HG03571 (cell line): Measurements from ENCODE around the gene DIPK1B.

ENCODE experiments used
- ATAC-seq: cut with Tn5 transposase; IDR thresholded peaks from one replicate; pipeline ENCODE4 v1.9.1; 2021; ENCODE audit not compliant: unreplicated experiment

Gene DIPK1B

GRCh38 chr9:136673088-136673974, 39.0 kb upstream of the DIPK1B start:
- ATAC-seq = no peak

GRCh38 chr9:136673975-136674785, 38.2 kb upstream of the DIPK1B start:
- no peak for ATAC-seq

- ATAC-seq = no peak
Measured at GRCh38 chr9:136674786-136675349, 37.5 kb upstream of the DIPK1B start.

GRCh38 chr9:136675477-136676296, 36.7 kb upstream of the DIPK1B start:
- ATAC-seq = no peak

- ATAC-seq = no peak
Measured at GRCh38 chr9:136676297-136676794, 36.0 kb upstream of the DIPK1B start.

GRCh38 chr9:136676920-136677686, 35.3 kb upstream of the DIPK1B start:
- no peak for ATAC-seq

GRCh38 chr9:136678034-136678433, 34.3 kb upstream of the DIPK1B start:
- ATAC-seq = no peak

GRCh38 chr9:136678624-136679023, 33.7 kb upstream of the DIPK1B start:
- ATAC-seq = no peak

GRCh38 chr9:136679431-136679941, 32.9 kb upstream of the DIPK1B start:
- ATAC-seq = no peak

GRCh38 chr9:136681029-136681428, 31.3 kb upstream of the DIPK1B start:
- no peak for ATAC-seq

- ATAC-seq = no peak
Measured at GRCh38 chr9:136681945-136682699, 30.2 kb upstream of the DIPK1B start.

GRCh38 chr9:136682710-136683109, 29.7 kb upstream of the DIPK1B start:
- ATAC-seq = no peak

- ATAC-seq = no peak
Measured at GRCh38 chr9:136683173-136683745, 29.1 kb upstream of the DIPK1B start.

- ATAC-seq = no peak
Measured at GRCh38 chr9:136683755-136684154, 28.6 kb upstream of the DIPK1B start.

- no peak for ATAC-seq
Measured at GRCh38 chr9:136684339-136684738, 28.0 kb upstream of the DIPK1B start.

GRCh38 chr9:136684799-136685198, 27.6 kb upstream of the DIPK1B start:
- ATAC-seq = no peak

GRCh38 chr9:136685216-136685615, 27.2 kb upstream of the DIPK1B start:
- ATAC-seq = no peak

GRCh38 chr9:136685790-136686533, 26.4 kb upstream of the DIPK1B start:
- ATAC-seq = no peak
